Measurements from ENCODE around the gene FYN. TPM values are rescaled to one million over a fixed set of nuclear protein-coding genes. Genes with fewer than 3 reads are reported as not detected.

The FYN gene
- total and polyA plus RNA-seq, 10 of the 15 experiments (the other 5 are each of a cell fraction or from before 2014, with no cell fraction given), result 51.4 to 247 (median 138) TPM

DNA sequence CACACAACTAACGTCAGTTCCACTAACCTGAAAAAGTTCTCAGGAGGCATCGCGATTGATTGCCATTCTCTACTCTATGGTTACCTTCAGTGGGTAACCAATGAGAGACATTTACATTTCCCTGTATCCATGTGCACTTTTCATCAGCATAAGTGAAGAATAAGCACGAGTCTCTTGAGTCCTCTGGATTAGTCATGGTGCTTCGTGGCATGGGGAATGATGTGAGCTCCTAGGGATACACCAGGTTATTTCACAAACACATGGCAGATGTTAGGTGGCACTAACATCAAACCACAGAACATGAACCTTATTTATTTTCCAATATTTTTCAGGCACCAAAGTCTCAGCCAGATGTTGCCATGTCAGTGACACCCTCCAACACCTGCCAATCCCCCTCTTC, 64.0 kb downstream of the FYN start:
- no peak for DNase-seq (ENCODE audit: low read depth, low spot score)
- H2AFZ ChIP-seq (ENCODE audit: control insufficient read depth, low read depth, low read length), result no peak overlapping the region
- H3K79me2 ChIP-seq (ENCODE audit: control insufficient read depth, insufficient read depth, low read length), result peaks cover 32% of the 10 kb centered on the region
- CTCF ChIA-PET, result interaction anchor here (0.9 to 1.5 kb wide), 3 partner anchors 9 to 15 kb away, joined by 3 to 5 read pairs (median 3); no protein-coding TSS in a partner anchor
- H3K27me3 ChIP-seq (replicated peaks in 1 of 2; ENCODE audit: control insufficient read depth in 2 of 2, insufficient read depth in 2 of 2, low read length in 1 of 2), result no peaks in the 10 kb centered on the region
- no peak overlapping the region for H3K4me2 ChIP-seq (ENCODE audit: control insufficient read depth, insufficient read depth)
- in situ Hi-C loops (cut with MboI), result no loop called here
- WGBS (ENCODE audit: insufficient coverage, insufficient replicate concordance, low lambda C conversion rate, missing lambda C conversion rate), result 64% methylated on average over 5 of the region's 5 CpGs
- no peak overlapping the region for H3K9ac ChIP-seq (ENCODE audit: control insufficient read depth, insufficient read depth, low read length)
- POLR2A ChIA-PET, result no interaction called here
- H3K27ac ChIP-seq (ENCODE audit: control insufficient read depth, insufficient read depth), result no peak overlapping the region
- no peaks in the 10 kb centered on the region for H4K20me1 ChIP-seq (ENCODE audit: control insufficient read depth, insufficient read depth)
- H3K4me1 ChIP-seq (ENCODE audit: control insufficient read depth, insufficient read depth, low read length), result peaks cover 41% of the 10 kb centered on the region
- BruUV-seq (replicated peaks), result no TSS peak
- no peak for ATAC-seq
- no peak overlapping the region for H3K4me3 ChIP-seq
- no peak for FAIRE-seq
- RAD21 ChIA-PET (ENCODE audit: unreplicated experiment), result interaction anchor here (1.2 to 1.7 kb wide), 2 partner anchors 9 to 14 kb away, joined by 3 read pairs; no protein-coding TSS in a partner anchor
- intact Hi-C loops (cut with micrococcal nuclease; ENCODE audit: unreplicated experiment), result no loop called here
- no peaks in the 10 kb centered on the region for H3K9me3 ChIP-seq (replicated peaks; ENCODE audit: control insufficient read depth, insufficient read depth, low read length)
- H3K36me3 ChIP-seq (ENCODE audit: control insufficient read depth in 2 of 2, insufficient read depth in 2 of 2, low read length in 1 of 2), result peaks cover 2 to 4% of the 10 kb centered on the region in 2 experiments; a peak in 3 of 4 replicates
- SMC1A ChIA-PET (ENCODE audit: uncharacterized antibody, unreplicated experiment), result interaction anchor here (0.6 to 2.1 kb wide), 6 partner anchors 9 to 41 kb away, joined by 3 to 4 read pairs (median 3); no protein-coding TSS in a partner anchor
- TF ChIP-seq, protein P1, sequence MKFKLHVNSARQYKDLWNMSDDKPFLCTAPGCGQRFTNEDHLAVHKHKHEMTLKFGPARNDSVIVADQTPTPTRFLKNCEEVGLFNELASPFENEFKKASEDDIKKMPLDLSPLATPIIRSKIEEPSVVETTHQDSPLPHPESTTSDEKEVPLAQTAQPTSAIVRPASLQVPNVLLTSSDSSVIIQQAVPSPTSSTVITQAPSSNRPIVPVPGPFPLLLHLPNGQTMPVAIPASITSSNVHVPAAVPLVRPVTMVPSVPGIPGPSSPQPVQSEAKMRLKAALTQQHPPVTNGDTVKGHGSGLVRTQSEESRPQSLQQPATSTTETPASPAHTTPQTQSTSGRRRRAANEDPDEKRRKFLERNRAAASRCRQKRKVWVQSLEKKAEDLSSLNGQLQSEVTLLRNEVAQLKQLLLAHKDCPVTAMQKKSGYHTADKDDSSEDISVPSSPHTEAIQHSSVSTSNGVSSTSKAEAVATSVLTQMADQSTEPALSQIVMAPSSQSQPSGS (IDR thresholded peaks at IDR 0.05; ENCODE audit: low read length), result no peak
- TF ChIP-seq ESRRA (IDR thresholded peaks at IDR 0.05; ENCODE audit: low read length) (no peak), SP1 (IDR thresholded peaks at IDR 0.05; ENCODE audit: low read depth, low read length) (no peak), NBN (IDR thresholded peaks at IDR 0.05) (no peak), ZNF207 (IDR thresholded peaks at IDR 0.05; ENCODE audit: borderline replicate concordance) (no peak), WRNIP1 (IDR thresholded peaks at IDR 0.05; ENCODE audit: borderline replicate concordance, low read depth, low read length) (no peak), JUND (IDR thresholded peaks at IDR 0.05; ENCODE audit: low read depth, low read length) (no peak), POLR2AphosphoS2 (IDR thresholded peaks at IDR 0.05; ENCODE audit: low read depth, low read length) (no peak), TARDBP (IDR thresholded peaks at IDR 0.05; ENCODE audit: borderline replicate concordance) (no peak), MXI1 (IDR thresholded peaks at IDR 0.05; ENCODE audit: low read depth, low read length) (no peak)
- TF ChIP-seq, protein P2, sequence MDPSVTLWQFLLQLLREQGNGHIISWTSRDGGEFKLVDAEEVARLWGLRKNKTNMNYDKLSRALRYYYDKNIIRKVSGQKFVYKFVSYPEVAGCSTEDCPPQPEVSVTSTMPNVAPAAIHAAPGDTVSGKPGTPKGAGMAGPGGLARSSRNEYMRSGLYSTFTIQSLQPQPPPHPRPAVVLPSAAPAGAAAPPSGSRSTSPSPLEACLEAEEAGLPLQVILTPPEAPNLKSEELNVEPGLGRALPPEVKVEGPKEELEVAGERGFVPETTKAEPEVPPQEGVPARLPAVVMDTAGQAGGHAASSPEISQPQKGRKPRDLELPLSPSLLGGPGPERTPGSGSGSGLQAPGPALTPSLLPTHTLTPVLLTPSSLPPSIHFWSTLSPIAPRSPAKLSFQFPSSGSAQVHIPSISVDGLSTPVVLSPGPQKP (IDR thresholded peaks at IDR 0.05; ENCODE audit: low read depth, low read length), result no peak
